Mammary epithelial cell (primary cell): Measurements from ENCODE around the gene FNDC8.

Source experiments
- EZH2 ChIP-seq: IDR thresholded peaks from 2 replicates; pipeline ENCODE4 v1.6.1; 2012; ENCODE audit warnings: low read length, inconsistent platforms, borderline replicate concordance
- TF ChIP-seq, protein P1 (sequence below), 2 donors: IDR thresholded peaks in 1 of 2; conservative IDR thresholded peaks in 1 of 2; 2 replicates each; pipeline ENCODE4 v1.5.1; 2011 to 2012; ENCODE audit warnings: inconsistent platforms in 2 of 2, low read length in 2 of 2, mild to moderate bottlenecking in 2 of 2, control low read depth in 1 of 2, low read depth in 1 of 2; ENCODE audit not compliant: insufficient read depth in 1 of 2; ENCODE audit errors: extremely low read depth in 1 of 2

DNA sequence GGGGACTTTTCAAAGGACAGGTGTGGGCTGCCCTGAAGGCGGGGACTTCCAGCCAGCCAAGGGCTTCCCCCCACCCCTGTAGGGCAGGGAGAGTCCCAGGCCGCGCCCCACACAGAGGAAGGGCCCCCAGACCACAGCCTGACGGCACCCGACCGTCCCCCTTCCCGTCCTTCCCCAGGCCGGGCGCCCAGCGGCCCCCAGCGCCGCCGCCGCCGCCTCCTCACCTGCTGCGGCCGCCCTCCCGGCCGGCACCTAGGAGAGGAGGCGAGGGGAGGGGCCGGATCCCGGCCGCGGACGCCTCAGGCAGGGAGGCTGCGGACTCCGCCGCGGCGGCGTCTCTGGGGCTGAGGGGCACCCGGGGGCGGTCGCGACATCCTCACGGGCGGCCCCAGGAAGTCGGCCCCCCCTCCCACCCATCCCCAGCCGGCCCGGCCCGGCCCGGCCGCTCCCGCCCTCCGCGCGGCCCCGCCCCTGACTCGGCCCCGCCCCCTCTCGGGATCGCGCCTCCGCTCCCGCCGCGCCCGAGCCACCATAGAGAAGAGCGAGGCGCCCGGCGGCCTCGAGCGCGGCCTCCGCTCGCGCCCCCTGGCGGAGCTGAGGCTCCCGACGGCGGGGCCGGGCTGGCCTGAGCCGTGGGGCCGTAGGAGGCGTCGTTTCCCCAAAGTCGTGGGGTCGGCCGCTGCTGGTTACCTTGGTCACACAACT, 32.4 kb upstream of the FNDC8 start:
- TF ChIP-seq EZH2, result no peak
- TF ChIP-seq, protein P1, sequence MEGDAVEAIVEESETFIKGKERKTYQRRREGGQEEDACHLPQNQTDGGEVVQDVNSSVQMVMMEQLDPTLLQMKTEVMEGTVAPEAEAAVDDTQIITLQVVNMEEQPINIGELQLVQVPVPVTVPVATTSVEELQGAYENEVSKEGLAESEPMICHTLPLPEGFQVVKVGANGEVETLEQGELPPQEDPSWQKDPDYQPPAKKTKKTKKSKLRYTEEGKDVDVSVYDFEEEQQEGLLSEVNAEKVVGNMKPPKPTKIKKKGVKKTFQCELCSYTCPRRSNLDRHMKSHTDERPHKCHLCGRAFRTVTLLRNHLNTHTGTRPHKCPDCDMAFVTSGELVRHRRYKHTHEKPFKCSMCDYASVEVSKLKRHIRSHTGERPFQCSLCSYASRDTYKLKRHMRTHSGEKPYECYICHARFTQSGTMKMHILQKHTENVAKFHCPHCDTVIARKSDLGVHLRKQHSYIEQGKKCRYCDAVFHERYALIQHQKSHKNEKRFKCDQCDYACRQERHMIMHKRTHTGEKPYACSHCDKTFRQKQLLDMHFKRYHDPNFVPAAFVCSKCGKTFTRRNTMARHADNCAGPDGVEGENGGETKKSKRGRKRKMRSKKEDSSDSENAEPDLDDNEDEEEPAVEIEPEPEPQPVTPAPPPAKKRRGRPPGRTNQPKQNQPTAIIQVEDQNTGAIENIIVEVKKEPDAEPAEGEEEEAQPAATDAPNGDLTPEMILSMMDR (conservative IDR thresholded peaks at IDR 0.05 in 1 of 2, IDR thresholded peaks at IDR 0.05 in 1 of 2; ENCODE audit: extremely low read depth in 1 of 2, insufficient read depth in 1 of 2, low read depth in 1 of 2, low read length in 2 of 2), result peak; percentile 49 to 66
